HG03060 (cell line): ENCODE results near the gene MECP2.
"Not testable (repeated sequence)": the region's sequence is repeated elsewhere in the genome, so short reads cannot be mapped to it uniquely, and the experiment has no call there.

Experiments used
- ATAC-seq: cut with Tn5 transposase; IDR thresholded peaks from one replicate; pipeline ENCODE4 v1.9.1; 2021; ENCODE audit warnings: low read depth, moderate number of reproducible peaks; ENCODE audit not compliant: unreplicated experiment

The MECP2 gene

GRCh38 chrX:154002215-154002719 is 95.2 kb downstream of the MECP2 start:
- ATAC-seq: no peak

- ATAC-seq: no peak
Measured at GRCh38 chrX:154000051-154000450, 97.5 kb downstream of the MECP2 start.

GRCh38 chrX:153999359-154000037 is 98.0 kb downstream of the MECP2 start:
- no peak for ATAC-seq

- ATAC-seq: no peak
Measured at GRCh38 chrX:153995504-153995903, 102.0 kb downstream of the MECP2 start.

- ATAC-seq: not testable (repeated sequence)
Measured at GRCh38 chrX:153994398-153994797, 103.1 kb downstream of the MECP2 start.

- ATAC-seq: no peak
Measured at GRCh38 chrX:153993978-153994377, 103.5 kb downstream of the MECP2 start.

GRCh38 chrX:153993079-153993478 is 104.4 kb downstream of the MECP2 start:
- no peak for ATAC-seq

GRCh38 chrX:153992180-153992579 is 105.3 kb downstream of the MECP2 start:
- no peak for ATAC-seq

- no peak for ATAC-seq
Measured at GRCh38 chrX:153991013-153991580, 106.4 kb downstream of the MECP2 start.

- no peak for ATAC-seq
Measured at GRCh38 chrX:153989973-153990655, 107.4 kb downstream of the MECP2 start.

GRCh38 chrX:153988493-153988892 is 109.0 kb downstream of the MECP2 start:
- no peak for ATAC-seq

GRCh38 chrX:153984351-153985178 is 113.0 kb downstream of the MECP2 start:
- no peak for ATAC-seq

GRCh38 chrX:153983321-153983801 is 114.2 kb downstream of the MECP2 start:
- no peak for ATAC-seq

- ATAC-seq: no peak
Measured at GRCh38 chrX:153981771-153982533, 115.6 kb downstream of the MECP2 start.

GRCh38 chrX:153981231-153981630 is 116.3 kb downstream of the MECP2 start:
- no peak for ATAC-seq

GRCh38 chrX:153980394-153980793 is 117.1 kb downstream of the MECP2 start:
- ATAC-seq: not testable (repeated sequence)

GRCh38 chrX:153974726-153975286 is 122.7 kb downstream of the MECP2 start:
- no peak for ATAC-seq

- no peak for ATAC-seq
Measured at GRCh38 chrX:153974003-153974725, 123.4 kb downstream of the MECP2 start.
